Measurements from ENCODE around the gene SHFL. TPM values are rescaled to one million over a fixed set of nuclear protein-coding genes. Genes with fewer than 3 reads are reported as not detected.

SHFL gene
- polyA plus RNA-seq (ENCODE audit: insufficient read length): 9.8 TPM

DNA sequence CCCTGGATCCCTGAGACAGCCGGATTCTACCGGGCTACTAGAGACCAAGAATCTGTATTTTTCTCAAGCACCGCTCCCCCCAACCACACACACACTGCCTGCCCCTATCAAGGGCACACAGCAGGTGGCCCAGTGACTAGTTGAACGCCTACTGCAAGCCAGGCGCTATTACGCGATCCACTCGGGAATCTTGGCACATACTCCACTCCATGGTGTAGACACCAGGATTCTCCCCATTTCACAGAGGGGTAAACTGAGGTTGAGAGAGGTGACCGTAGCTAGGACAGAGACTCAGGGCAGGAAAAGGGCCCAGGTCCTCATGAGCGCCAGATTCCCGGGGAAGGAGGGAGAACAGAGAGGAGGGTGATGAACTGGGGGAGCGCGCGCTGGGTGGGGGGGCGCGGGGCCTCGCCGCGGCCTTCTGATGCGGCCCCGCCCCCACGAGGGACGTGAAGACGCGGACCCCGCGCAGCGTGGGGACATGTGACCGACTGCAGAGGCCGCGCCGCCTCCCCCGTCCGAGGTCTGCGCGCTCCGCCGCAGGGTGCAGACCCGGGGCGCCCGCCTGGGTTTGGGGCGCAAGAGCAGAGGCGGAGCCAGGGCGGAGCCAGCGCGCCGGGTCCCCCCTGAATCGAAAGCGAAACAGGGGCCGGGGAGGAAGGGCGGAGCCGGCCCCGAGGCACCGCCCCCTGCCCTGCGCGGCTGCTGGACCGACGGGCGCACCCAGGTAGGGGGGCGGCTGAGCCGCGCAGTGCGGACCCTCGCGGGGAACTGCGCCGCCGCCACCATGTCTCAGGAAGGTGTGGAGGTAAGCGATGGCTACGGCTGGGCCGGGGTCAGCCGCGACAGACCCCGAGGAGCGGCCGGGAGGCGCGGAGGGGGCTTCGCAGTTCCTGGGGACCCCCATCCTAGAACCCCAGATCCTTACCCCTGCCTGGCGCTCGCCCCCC, at the start of gene SHFL:
Gene SHFL, plus strand, starts transcription at position 677 of the 950 bp plus-strand sequence. Its CDS starts 111 bp downstream, at position 788.
- DNase-seq (ENCODE audit: low read depth): no peak

DNA sequence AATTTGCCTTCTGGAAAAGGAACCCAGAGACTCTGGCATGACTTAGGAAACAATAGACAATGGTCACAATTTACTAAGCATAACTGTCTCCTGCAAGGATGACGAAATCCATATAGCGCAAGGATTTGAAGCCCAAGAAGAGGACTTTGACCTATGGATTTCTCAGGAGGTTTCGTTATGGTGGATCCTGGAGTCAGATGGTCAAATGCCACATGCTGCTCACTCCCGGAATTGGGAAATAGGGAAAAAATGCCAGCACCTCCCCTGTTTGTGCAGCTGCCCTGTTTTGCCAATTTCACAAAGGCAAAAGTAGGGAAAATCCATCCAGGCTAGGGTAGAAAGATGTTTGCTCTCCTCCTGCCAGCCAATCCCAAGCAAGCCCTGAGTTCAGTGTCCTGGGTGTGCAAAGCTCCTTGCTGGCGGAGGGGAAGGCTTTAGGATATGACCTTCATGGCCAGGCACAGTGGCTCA, 49.5 kb upstream of the SHFL start:
- DNase-seq (ENCODE audit: low read depth): no peak

DNA sequence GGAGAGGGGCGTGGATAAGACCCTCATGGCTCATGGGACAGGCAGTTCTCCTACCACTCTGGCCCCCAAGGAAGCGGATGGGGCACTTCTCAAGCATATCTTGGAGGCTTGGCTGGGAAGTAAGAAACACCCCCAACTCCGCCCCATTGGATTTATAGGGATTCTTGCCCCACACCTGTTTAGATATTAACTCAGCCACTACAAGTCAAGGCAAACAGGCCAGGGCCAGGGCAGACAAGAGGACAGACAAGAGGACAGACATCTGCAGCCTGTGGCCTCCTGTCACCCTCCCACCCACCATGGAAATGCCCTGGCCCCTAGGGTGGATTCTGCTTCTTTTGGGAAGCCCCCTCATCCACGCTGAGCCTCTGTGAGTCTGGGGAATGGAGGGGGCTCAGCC, 48.8 kb upstream of the SHFL start:
- DNase-seq (ENCODE audit: low read depth): no peak

DNA sequence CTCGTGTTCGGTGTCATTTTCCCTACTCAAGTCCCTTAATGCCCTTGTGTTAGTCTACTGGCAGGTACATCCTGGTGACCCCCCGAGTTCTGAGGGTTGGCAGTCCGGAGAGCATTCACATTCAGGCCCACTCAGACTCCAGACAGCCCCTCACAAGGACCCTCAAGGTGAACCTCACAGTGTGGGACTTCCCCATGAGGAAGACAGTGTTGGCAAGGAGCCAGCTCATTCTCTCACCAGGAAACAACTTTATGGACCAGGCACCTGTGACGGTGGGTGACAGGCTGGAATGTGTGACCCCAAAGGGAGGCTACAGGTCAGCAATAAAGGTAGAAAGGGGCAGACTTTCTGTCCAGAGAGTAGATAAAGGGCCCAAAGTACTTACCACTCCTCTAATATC, 48.3 kb upstream of the SHFL start:
- DNase-seq (ENCODE audit: low read depth): no peak

DNA sequence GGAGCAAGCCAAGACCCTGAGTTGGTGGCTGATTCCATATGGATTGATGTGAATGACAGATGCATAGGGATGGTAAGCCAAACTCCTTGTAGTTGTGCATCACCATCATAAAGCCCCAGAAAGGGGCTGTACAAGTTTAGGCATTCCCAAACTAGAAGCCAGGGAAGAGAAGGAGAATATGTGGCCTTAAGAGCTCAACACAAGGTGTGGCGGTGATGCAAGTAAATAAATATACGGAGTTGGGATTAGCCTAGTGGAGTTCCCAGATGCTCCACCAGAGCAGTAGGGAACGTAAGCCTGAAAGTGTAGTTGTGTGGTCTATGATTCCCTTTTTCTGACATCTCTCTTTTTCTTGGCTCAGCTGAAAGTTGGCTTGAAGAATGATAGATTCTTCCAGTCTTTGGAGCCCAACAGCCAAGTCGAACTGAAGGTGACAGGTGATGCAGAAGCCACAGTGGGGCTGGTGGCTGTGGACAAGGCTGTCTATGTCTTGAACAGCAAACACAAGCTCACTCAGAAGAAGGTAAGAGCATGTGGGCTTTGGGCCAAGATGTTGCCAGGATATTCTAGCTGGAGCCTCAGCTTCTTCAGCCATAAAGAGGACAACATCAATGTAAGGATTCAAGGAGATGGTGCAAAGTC, 42.7 kb upstream of the SHFL start:
- DNase-seq (ENCODE audit: low read depth): no peak

DNA sequence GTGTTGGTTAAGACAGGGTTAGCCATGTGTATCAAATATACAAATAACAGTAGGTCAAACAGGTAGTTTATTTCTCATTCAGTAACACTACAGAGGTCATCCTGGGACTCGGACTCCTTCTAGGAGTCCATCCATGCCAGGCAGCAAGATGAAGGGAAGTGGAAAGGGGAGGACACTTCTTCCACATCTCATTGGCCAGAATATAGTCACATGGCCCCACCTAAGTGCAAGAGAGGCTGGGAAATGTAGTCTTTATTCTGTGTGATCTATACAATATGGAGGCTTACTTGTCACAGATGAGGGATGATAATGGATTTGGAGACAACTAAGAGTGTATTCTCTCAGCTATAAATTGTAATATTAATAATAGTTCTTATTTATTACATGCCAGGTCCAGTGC, 41.7 kb upstream of the SHFL start:
- DNase-seq (ENCODE audit: low read depth): no peak

DNA sequence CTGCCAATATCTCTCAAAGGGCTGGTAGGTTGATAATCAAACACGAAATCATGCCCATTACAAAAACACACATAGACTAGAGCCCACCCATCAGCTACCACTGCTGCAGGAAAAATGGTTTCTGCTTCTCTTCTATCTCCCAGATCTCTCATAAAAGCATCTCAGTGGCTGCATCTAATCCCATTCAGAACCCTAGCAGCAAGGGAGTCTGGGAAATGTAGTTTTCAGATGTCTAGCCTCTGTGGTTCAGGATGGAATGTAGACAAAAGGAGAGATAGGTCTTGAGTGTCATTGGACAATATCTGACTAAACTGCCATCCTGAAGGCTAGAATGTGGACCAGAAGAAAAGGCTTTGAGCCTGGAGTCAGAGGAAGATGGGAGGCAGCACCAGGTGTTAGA, 40.7 kb upstream of the SHFL start:
- no peak for DNase-seq (ENCODE audit: low read depth)

DNA sequence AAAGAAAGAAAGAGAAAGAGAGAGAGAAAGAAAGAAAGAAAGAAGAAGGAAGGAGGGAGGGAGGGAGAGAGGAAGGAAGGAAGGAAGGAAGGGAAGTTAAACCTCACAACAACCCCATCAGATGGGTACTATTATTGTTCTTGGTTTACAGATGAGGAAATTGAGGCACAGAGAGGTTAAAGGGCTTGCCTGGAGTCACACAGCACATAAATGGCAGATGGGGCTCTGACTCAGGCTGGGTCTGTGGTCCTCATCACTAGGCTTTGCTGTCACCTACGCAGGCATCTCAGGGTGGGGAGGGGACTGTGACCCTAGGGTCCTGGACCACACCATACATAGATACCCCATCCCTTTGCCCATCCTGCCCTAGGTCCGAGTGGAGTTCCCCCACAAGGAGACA, 36.5 kb upstream of the SHFL start:
- no peak for DNase-seq (ENCODE audit: low read depth)

DNA sequence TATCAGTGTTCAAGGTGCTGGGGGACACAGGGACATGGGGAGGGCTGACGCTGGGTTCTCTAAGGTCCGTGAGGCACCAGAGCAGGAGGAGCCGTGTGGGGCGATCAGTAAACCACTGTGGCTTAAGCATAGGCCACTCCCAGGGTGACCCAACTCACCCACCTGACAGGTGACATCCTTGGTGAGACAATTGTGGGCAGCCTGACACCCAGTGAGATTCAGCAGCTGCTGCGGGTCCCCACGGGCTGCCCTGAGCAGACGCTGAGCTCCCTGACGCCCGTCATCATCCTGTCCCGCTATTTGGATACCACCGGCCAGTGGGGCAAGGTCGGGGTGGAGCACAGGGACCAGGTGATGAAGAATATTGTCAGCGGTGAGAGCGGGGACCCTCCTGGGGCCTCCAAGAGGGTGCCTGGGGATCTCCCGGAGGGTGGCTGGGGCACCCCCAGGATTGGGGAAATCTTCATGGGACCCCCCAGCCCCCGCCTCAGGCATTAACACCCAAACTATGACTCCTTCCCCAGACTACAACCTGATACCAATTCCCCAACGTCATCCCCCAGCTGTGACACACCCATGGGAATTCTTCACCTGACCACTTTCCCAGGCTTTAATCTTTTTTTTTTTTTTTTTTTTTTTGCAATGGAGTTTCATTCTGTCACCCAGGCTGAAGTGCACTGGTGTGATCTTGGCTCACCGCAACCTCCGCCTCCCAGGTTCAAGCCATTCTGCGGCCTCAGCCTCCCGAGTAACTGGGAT, 33.3 kb upstream of the SHFL start:
- DNase-seq (ENCODE audit: low read depth): no peak

DNA sequence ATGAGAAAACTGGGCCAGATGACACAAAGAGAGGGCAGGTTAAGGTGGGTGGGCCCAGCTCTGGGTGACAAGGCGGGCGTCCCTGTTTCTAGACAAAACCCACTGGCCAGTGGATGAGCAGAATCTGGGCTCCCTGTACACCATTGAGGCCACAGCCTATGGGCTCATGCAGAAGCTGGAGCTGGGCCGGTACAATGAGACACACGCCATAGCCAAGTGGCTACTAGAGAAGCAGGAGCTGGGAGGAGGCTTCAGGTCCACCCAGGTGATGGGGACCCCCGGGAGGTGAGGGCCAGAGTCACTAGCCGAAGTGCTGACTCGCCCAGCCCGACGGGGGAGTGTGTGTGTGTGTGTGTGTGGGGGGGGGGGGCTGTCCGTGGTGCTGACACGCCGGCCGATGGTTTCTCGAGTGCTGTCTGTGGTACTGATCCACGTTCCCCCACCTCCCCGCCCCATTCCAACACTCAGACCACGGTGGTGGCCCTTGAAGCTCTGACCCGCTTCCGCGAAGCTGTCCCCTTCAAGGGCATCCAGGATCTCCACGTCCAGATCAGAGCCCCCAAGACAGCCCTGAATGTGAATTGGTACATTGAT, 24.3 kb upstream of the SHFL start:
- no peak for DNase-seq (ENCODE audit: low read depth)

DNA sequence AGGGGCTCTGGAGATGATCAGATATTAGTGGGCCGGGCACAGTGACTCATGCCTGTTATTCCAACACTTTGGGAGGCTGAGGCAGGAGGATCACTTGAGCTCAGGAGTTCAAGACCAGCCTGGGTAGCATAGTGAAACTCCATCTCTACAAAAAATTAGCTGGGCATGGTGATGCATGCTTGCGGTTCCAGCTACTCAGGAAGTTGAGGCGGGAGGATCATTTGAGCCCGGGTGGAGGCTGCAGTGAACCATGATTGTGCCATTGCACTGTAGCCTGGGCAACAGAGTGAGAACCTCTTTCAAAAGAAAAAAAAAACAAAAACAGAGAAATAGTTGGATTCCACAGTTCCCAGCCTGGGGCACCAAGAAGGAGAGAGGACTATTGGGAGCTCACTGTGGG, 17.9 kb upstream of the SHFL start:
- no peak for DNase-seq (ENCODE audit: low read depth)

DNA sequence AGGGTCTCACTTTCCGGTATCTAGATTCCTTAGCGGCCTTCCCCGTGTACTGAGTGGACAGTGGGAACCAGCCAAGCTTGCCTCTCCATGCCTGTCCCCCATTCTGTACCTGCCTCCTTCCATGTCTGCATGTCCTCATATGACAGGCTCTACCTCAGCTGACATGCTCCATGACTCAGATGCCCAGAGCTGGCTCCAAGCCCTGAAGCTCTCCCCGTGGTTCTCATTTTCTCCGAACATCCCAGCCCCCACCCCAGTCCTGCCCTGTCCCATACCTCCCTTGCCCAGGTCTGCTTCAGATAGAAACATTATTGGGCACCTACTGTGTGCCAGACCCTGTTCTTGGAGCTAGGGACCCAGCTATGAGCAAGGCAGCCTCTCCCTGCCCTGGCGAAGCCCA, 17.1 kb upstream of the SHFL start:
- DNase-seq (ENCODE audit: low read depth): no peak

DNA sequence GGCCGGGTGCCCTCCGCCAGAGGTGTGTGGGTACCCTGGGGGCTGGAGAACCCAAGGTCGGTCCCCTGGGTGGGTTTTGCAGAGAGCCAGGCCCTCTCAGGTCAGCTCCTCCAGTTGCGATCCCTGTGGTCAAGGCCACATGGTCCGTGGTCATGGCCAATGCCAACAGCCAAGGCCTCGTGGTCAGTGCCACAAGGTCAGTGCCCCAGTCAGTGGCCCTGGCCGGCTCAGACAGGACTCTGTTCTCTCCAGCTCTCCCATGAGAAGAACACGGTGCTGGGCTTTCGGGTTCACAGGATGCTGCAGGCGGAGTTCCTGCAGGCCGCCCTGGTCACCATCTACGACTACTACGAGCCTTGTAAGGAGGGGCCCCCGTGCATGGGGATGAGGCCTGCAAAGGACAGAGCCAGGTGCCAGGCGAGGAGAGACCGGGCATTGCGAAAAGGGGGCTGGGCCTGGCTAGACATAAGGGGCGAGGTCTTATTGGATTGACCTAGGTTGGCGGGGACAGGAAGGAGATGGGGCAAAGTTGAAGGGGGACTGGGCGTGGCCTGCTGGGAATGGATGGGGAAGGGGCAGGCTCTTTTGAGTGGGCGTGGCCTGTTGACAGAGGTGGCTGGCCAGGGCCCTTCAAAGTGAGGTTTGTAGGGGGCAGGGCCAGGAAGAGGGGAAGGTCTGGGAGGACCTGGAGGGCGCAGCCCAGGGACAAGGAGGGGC, 15.2 kb upstream of the SHFL start:
- DNase-seq (ENCODE audit: low read depth): no peak

DNA sequence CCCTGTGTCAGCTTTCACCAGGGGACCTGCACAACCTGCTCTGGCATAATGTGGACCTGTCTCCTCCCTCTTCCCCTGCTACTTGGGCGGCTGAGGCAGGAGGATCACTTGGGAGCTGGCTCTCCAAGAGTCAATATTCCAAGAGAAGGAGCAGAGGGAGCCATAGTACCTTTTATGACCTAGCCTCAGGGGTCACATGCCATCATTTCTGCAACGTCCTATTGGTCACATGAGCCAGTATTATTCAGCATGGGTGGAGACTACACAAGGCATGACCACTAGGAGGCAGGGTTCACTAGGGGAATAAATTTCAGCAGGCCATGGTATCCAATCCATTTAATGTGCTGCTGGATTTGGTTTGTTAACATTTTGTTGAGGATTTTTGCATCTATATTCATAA, 12.0 kb upstream of the SHFL start:
- DNase-seq (ENCODE audit: low read depth): no peak

DNA sequence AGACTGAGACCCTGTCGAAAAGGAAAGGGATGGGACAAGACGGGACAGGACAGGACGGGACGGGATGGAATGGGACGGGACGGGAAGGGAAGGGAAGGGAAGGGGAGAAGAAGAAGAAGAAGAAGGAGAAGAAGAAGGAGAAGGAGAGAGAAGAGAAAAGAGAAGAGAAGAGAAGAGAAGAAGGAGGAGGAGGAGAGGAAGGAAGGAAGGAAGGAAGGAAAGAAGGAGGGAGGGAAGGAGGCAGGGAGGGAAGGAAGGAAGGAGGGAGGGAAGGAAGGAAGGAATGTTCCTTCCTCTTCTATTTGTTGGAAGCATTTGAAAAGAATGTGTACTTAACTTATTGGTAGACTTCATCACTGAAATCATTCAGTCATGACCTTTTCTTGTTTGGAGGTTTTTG, 9.6 kb upstream of the SHFL start:
- DNase-seq (ENCODE audit: low read depth): no peak

DNA sequence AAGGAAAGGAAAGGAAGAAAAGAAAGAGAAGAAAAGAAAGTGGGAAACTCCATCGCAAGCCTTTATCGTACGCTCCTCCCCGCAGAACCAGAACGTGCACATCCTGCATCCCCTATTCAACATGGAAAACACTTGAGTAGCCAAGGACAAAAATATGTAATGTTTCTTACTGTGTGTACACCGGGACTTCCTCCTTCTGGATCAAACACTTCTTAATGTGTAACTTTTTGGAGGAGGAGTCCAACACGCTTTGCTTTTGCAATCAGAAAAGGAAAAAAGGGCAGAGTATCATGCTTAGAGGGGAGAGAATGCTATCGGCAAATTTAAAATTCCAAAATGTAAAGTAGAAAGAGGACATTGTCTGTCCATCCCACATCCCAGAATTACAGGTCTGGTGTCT, 7.8 kb upstream of the SHFL start:
- DNase-seq (ENCODE audit: low read depth): no peak

DNA sequence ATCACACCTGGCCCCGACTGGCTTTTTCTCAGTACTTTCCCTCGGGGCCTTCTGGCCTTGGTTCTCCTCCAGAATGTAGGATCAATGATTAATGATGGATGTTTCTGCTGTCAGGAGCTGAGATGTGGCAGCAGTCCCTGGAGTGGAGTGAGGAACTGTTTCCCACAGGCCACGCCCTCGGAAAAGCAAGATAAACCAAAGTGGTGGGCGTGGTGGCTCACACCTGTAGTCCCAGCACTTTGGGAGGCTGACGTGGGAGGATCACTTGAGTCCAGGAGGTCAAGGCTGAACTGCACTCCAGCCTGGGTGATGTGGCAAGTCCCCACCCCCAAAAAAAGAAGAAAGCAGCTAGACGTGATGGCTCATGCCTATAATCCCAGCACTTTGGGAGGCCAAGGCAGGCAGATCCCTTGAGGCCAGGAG, 7.1 kb upstream of the SHFL start:
- DNase-seq (ENCODE audit: low read depth): no peak

DNA sequence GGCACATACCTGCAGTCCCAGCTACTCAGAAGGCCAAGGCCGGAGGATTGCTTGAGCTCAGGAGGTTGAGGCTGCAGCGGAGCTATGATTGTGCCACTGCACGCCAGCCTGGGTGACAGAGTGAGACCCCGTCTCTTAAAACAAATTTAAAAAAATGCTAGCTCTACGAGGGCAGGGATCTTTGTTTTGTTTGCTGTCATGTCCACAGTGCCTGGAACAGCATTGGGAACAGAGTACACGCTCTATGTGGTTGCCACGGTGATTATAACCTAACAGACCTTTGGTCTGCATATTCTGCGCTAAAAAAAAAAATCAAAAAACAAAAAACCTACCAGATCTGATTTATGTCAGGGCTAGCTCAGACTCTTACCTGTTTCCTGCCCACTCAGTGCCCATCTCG, 2.2 kb upstream of the SHFL start:
- no peak for DNase-seq (ENCODE audit: low read depth)

DNA sequence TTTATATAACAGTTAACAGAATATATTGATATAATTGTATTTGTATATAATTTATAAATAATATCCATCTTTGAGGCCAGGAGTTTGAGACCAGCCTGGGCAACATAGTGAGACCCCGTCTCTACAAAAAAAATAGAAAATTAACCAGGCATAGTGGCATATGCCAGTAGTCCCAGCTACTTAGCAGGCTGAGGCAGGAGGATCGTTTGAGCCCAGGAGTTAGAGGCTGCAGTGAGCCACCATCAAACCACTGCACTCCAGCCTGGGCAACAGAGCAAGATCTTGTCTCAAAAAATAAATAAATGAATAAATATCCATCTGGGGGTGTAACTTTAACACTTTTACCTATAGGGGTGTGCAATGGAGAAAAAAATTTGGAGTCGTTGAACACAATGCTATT, 1.3 kb upstream of the SHFL start:
- DNase-seq (ENCODE audit: low read depth): no peak

DNA sequence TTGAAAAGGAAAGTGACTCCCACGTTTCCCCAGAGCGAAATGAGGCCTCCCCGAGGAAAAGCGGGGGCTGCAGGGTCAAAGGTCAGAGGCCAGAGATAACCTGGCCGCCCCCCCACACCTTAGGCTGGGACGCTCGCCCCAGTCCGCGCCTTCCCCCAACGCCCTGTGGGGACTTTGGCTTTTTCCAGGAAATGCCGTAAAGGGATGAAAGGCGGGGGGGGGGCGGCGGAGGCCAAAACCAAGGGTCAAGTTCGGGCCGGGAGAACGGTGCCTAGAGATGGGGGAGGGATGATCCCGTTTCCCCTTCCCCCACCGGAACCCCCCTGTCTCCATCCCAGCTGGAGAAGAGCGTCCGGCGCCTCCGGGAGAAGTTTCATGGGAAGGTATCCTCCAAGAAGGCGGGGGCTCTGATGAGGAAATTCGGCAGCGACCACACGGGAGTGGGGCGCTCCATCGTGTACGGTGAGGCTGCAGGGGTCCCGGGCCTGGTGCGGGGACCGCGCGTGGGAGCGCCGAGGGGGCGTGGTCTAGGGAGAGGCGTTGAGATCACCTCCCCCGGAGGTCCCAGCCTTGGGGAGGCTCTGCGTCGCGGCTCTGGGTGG, 575 bp downstream of the SHFL start:
- no peak for DNase-seq (ENCODE audit: low read depth)

Data from forelimb muscle (tissue), 1 donor.